PC-3 (cell line): Measurements from ENCODE around the gene CCDC78. TPM values are rescaled to one million over a fixed set of nuclear protein-coding genes. Genes with fewer than 3 reads are reported as not detected.
"Not testable (repeated sequence)": the region's sequence is repeated elsewhere in the genome, so short reads cannot be mapped to it uniquely, and the experiment has no call there.

Experiments used
- ATAC-seq: fragments of 200-7000 bp; cut with Tn5 transposase; 2 replicates; pipeline ENCODE4 v1.9.1; 2020; ENCODE audit warnings: mild to moderate bottlenecking, moderate library complexity
- BruUV-seq: library from RNA; stranded (reverse); fragments of 400-500 nt; replicated peaks from 2 replicates; lab custom pipeline; 2021; lab: Mats Ljungman, UMichigan
- CTCF ChIA-PET: fragments of 300-600 bp; sonication (Branson Sonifier 250); formaldehyde crosslinking; loops from one replicate; lab custom pipeline; 2022; ENCODE audit warnings: antibody characterized with exemption; lab: Charles Lee
- POLR2A ChIA-PET: fragments of 300-600 bp; sonication (Branson Sonifier 250); formaldehyde crosslinking; loops from one replicate; lab custom pipeline; 2022; ENCODE audit warnings: antibody characterized with exemption; ENCODE audit not compliant: unreplicated experiment; lab: Charles Lee
- DNase-seq: peaks from one replicate; pipeline ENCODE4 v3.0.0-alpha.2; 2015
- H2AFZ ChIP-seq: fragments of 300-600 bp; sonication (generic); 2 replicates; pipeline ENCODE4 v1.6.0; 2016; ENCODE audit warnings: antibody characterized with exemption, low read length
- H3F3A ChIP-seq: fragments of 300-600 bp; sonication (generic); one replicate; pipeline ENCODE4 v1.6.0; 2017; ENCODE audit warnings: antibody characterized with exemption, low read length, control low read depth, mild to moderate bottlenecking; ENCODE audit not compliant: unreplicated experiment
- H3K27ac ChIP-seq: fragments of 300-600 bp; sonication (generic); 2 replicates; pipeline ENCODE4 v1.5.1; 2016; ENCODE audit warnings: mild to moderate bottlenecking, low read length
- H3K27me3 ChIP-seq: fragments of 300-600 bp; sonication (generic); 2 replicates; pipeline ENCODE4 v1.6.1; 2016; ENCODE audit warnings: low read length, mixed read lengths
- H3K36me3 ChIP-seq: fragments of 300-600 bp; sonication (generic); 2 replicates; pipeline ENCODE4 v1.6.1; 2016; ENCODE audit warnings: low read depth, mixed run types, low read length, mixed read lengths
- H3K4me1 ChIP-seq: fragments of 300-600 bp; sonication (generic); 2 replicates; pipeline ENCODE4 v1.5.1; 2016; ENCODE audit warnings: low read length; ENCODE audit not compliant: insufficient read depth
- H3K4me2 ChIP-seq: fragments of 300-600 bp; sonication (generic); 2 replicates; pipeline ENCODE4 v1.6.0; 2016; ENCODE audit warnings: low read length
- H3K4me3 ChIP-seq: fragments of 300-600 bp; sonication (generic); 2 replicates; pipeline ENCODE4 v1.5.1; 2016; ENCODE audit warnings: mild to moderate bottlenecking, low read length, mixed read lengths
- H3K79me2 ChIP-seq: fragments of 300-600 bp; sonication (generic); 2 replicates; pipeline ENCODE4 v1.6.1; 2017; ENCODE audit warnings: low read length, mixed read lengths
- H3K9ac ChIP-seq: fragments of 300-600 bp; sonication (generic); 2 replicates; pipeline ENCODE4 v1.6.0; 2016; ENCODE audit warnings: mild to moderate bottlenecking, low read length
- H3K9me2 ChIP-seq: fragments of 300-600 bp; sonication (generic); replicated peaks from 2 replicates; pipeline ENCODE4 v1.6.1; 2016; ENCODE audit warnings: mixed run types, low read length, mixed read lengths
- H3K9me3 ChIP-seq: fragments of 300-600 bp; sonication (generic); 2 replicates; pipeline ENCODE4 v1.6.1; 2016; ENCODE audit warnings: low read length, mixed read lengths
- H4K20me1 ChIP-seq: fragments of 300-600 bp; sonication (generic); 2 replicates; pipeline ENCODE4 v1.6.1; 2016; ENCODE audit warnings: low read length, mixed read lengths
- EZH2 ChIP-seq: fragments of 300-600 bp; sonication (generic); IDR thresholded peaks from one replicate; pipeline ENCODE4 v1.6.1; 2017; ENCODE audit warnings: antibody characterized with exemption, mild to moderate bottlenecking, low read length; ENCODE audit not compliant: unreplicated experiment
- EZH2phosphoT487 ChIP-seq: fragments of 300-600 bp; sonication (generic); IDR thresholded peaks from 2 replicates; pipeline ENCODE4 v1.6.1; 2018; ENCODE audit warnings: mild to moderate bottlenecking, antibody characterized with exemption, low read length, borderline replicate concordance
- intact Hi-C: fragments of 100-400 bp; cut with micrococcal nuclease; formaldehyde crosslinking; loops from 2 replicates; pipeline ENCODE4 v1.9.0; 2023
- total RNA-seq: library from RNA; depleted of rRNA; stranded (reverse); fragments of >200 nt; gene quantifications from 2 replicates; pipeline ENCODE4 v1.2.3, GENCODE V29; 2014
- TF ChIP-seq, protein P1 (sequence below): fragments of 300-600 bp; sonication (generic); conservative IDR thresholded peaks from 2 replicates; pipeline ENCODE4 v1.5.1; 2017; ENCODE audit warnings: antibody characterized with exemption, low read depth, mild to moderate bottlenecking, low read length

The CCDC78 gene
- total RNA-seq, 1 experiment from 2014 or later = 3.3 TPM

DNA sequence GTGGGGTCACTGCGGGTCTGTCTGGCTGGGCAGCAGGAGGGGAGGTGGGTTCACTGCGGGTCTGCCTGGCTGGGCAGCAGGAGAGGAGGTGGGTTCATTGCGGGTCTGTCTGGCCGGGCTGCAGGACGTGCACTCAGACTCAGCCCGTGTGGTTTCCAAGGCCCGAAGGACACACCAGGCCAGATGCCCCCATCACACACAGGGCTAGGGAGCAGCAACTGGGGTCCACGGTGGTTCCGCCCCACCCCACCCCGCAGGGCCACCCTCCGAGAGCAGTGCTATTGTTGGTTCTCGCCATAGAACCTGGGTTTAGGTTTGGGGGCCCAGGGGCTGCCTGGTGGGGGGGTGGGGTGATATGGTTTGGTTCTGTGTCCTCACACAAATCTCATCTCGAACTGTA is 20.4 kb upstream of the CCDC78 start:
- H3K27ac ChIP-seq = no peak overlapping the region
- H4K20me1 ChIP-seq = no peaks in the 10 kb centered on the region
- no peaks in the 10 kb centered on the region for H3K36me3 ChIP-seq
- H2AFZ ChIP-seq = no peak overlapping the region
- no peak overlapping the region for H3K4me2 ChIP-seq
- DNase-seq = no peak
- intact Hi-C loops = no loop called here
- no TSS peak for BruUV-seq
- H3K4me1 ChIP-seq = no peaks in the 10 kb centered on the region
- TF ChIP-seq, protein P1, sequence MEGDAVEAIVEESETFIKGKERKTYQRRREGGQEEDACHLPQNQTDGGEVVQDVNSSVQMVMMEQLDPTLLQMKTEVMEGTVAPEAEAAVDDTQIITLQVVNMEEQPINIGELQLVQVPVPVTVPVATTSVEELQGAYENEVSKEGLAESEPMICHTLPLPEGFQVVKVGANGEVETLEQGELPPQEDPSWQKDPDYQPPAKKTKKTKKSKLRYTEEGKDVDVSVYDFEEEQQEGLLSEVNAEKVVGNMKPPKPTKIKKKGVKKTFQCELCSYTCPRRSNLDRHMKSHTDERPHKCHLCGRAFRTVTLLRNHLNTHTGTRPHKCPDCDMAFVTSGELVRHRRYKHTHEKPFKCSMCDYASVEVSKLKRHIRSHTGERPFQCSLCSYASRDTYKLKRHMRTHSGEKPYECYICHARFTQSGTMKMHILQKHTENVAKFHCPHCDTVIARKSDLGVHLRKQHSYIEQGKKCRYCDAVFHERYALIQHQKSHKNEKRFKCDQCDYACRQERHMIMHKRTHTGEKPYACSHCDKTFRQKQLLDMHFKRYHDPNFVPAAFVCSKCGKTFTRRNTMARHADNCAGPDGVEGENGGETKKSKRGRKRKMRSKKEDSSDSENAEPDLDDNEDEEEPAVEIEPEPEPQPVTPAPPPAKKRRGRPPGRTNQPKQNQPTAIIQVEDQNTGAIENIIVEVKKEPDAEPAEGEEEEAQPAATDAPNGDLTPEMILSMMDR = no peak
- TF ChIP-seq EZH2phosphoT487 (no peak), EZH2 (no peak)
- H3K4me3 ChIP-seq = no peak overlapping the region
- ATAC-seq = no peak
- no peaks in the 10 kb centered on the region for H3K9me2 ChIP-seq
- H3K9me3 ChIP-seq = no peaks in the 10 kb centered on the region
- H3K27me3 ChIP-seq = no peaks in the 10 kb centered on the region
- POLR2A ChIA-PET = no interaction called here
- CTCF ChIA-PET = no interaction called here
- no peaks in the 10 kb centered on the region for H3K79me2 ChIP-seq
- no peaks in the 10 kb centered on the region for H3F3A ChIP-seq
- no peak overlapping the region for H3K9ac ChIP-seq

DNA sequence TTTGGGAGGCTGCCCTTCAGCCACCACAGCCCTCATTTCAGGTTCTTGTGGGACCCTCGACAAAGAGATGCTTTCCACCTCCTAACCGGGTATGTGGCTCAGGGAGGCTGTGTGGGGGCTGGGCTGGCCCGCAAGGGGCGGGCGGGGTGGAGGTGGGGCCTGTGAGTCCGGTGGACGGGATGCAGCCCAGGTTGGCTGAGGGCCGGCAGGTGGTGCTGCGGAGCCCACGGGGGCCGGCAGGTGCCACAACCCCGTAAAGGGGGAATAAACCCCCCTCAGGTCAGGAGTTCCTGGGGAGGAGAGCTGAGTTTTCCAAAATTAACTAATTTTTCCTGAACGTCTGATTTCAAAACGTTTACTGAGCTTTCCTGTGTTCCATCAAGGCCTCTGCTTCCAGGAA is 19.5 kb upstream of the CCDC78 start:
- ChIA-PET POLR2A (no interaction called here), CTCF (no interaction called here)
- H3K36me3 ChIP-seq = no peaks in the 10 kb centered on the region
- no peak overlapping the region for H3K4me2 ChIP-seq
- H2AFZ ChIP-seq = no peak overlapping the region
- H3K27ac ChIP-seq = no peak overlapping the region
- no peaks in the 10 kb centered on the region for H3F3A ChIP-seq
- no peak for TF ChIP-seq EZH2
- TF ChIP-seq, protein P1 = no peak
- TF ChIP-seq EZH2phosphoT487 = no peak
- H3K4me1 ChIP-seq = no peaks in the 10 kb centered on the region
- ATAC-seq (no peak), DNase-seq (no peak)
- no peak overlapping the region for H3K9ac ChIP-seq
- no peaks in the 10 kb centered on the region for H3K27me3 ChIP-seq
- no peaks in the 10 kb centered on the region for H3K9me3 ChIP-seq
- no peaks in the 10 kb centered on the region for H3K9me2 ChIP-seq
- no peaks in the 10 kb centered on the region for H3K79me2 ChIP-seq
- intact Hi-C loops = no loop called here
- no TSS peak for BruUV-seq
- H3K4me3 ChIP-seq = no peak overlapping the region
- H4K20me1 ChIP-seq = no peaks in the 10 kb centered on the region

DNA sequence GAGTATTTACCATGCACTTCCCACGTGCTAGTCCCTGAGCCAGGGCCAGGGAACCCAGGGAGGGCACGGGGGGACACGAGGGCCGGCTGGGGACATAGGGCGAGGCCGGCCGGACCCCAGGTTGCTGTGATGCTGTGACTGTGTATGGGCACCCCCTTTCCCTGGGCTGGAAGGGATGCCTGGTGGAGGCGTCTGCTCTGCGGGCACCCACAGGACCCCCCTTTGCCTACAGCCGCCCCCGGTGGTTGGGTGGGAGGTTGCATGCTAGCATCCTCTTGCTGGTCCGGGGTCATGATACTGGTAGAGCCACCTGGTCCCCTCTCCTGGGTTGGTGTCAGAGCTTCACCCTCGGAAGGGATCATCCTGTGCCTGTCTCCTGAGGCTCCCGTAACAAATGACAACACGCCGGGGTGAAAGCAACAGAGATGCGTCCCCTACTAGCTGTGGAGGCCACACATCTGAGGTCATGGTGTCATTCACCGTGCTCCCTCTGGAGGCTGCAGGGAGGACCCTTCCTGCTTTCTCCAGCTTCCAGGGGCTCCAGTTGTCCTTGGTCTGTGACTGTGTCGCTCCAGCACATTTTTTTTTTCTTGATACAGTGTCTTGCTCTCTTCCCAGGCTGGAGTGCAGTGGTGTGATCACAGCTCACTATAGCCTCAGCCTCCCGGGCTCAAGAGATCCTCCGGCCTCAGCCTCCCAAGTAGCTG is 17.7 kb upstream of the CCDC78 start:
- no peak for TF ChIP-seq EZH2phosphoT487
- TF ChIP-seq, protein P1 = no peak
- TF ChIP-seq EZH2 = no peak
- Histone ChIP-seq H3K9ac (no peak overlapping the region), H3K4me2 (no peak overlapping the region), H3F3A (no peaks in the 10 kb centered on the region), H3K27ac (no peak overlapping the region), H3K9me3 (no peaks in the 10 kb centered on the region), H2AFZ (no peak overlapping the region), H3K4me1 (peaks cover 5% of the 10 kb centered on the region; the same call in 1 of the 2 replicates), H3K9me2 (no peaks in the 10 kb centered on the region), H3K4me3 (no peak overlapping the region), H3K27me3 (no peaks in the 10 kb centered on the region), H4K20me1 (no peaks in the 10 kb centered on the region), H3K79me2 (peaks cover 12% of the 10 kb centered on the region), H3K36me3 (no peaks in the 10 kb centered on the region)
- BruUV-seq = no TSS peak
- no peak for ATAC-seq
- DNase-seq = no peak
- ChIA-PET CTCF (no interaction called here), POLR2A (no interaction called here)
- intact Hi-C loops = loop anchor here (5.0 kb wide), 1 partner anchor 38 kb away; no protein-coding TSS in a partner anchor

DNA sequence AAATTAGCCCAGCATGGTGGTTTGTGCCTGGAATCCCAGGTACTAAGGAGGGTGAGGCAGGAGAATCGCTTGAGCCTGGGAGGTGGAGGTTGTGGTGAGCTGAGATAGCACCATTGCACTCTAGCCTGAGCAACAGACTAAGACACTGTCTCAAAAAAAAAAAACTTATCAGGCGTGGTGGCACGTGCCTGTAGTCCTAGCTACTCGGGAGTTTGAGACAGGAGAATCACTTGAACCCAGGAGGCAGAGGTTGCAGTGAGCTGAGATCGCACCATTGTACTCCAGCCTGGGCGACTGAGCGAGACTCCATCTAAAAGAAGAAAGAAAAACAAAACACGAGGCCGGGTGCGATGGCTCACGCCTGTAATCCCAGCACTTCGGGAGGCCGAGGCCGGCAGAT is 16.7 kb upstream of the CCDC78 start:
- DNase-seq, H3K4me2 ChIP-seq, BruUV-seq: not testable (repeated sequence)

More for the DNA sequence above, 16.7 kb upstream of the CCDC78 start:
- intact Hi-C loops = loop anchor here (5.0 kb wide), 1 partner anchor 39 kb away; no protein-coding TSS in a partner anchor
- H3K4me1 ChIP-seq, ATAC-seq, H4K20me1 ChIP-seq, H2AFZ ChIP-seq, POLR2A ChIA-PET, H3K9ac ChIP-seq, H3K4me3 ChIP-seq, H3K27ac ChIP-seq, H3K27me3 ChIP-seq, H3K9me2 ChIP-seq, H3K9me3 ChIP-seq, H3K36me3 ChIP-seq, H3F3A ChIP-seq: not testable (repeated sequence)
- CTCF ChIA-PET = interaction anchor here (0.6 kb wide), 1 partner anchor 14 kb away, joined by 12 read pairs; no protein-coding TSS in a partner anchor
- peaks cover 12% of the 10 kb centered on the region for H3K79me2 ChIP-seq
